HepG2 (cell line): ENCODE results near the gene GFY. TPM values are rescaled to one million over a fixed set of nuclear protein-coding genes. Genes with fewer than 3 reads are reported as not detected.

ENCODE experiments used
- ARID3A ChIP-seq: IDR thresholded peaks from 2 replicates; pipeline ENCODE4 v1.6.1; 2012; ENCODE audit warnings: low read depth, low read length, improper control_type of control experiment
- DRAP1 ChIP-seq: IDR thresholded peaks from 2 replicates; pipeline ENCODE4 v1.6.1; 2016; ENCODE audit warnings: missing genetic modification reagents, missing compliant biosample characterization
- HOXA5 ChIP-seq: sonication (generic); formaldehyde crosslinking; IDR thresholded peaks from 2 replicates; pipeline ENCODE4 v1.4.0; 2020; ENCODE audit warnings: missing genetic modification reagents
- IKZF1 ChIP-seq: fragments of 450-650 bp; IDR thresholded peaks from 2 replicates; pipeline ENCODE4 v1.7.1; 2016
- IRF9 ChIP-seq: sonication (generic); formaldehyde crosslinking; IDR thresholded peaks from 2 replicates; pipeline ENCODE4 v1.8.0; 2022; ENCODE audit warnings: missing genetic modification reagents, mild to moderate bottlenecking, borderline replicate concordance
- NCOA2 ChIP-seq: sonication (generic); formaldehyde crosslinking; IDR thresholded peaks from 2 replicates; pipeline ENCODE4 v1.8.0; 2022; ENCODE audit warnings: inconsistent platforms
- PAXIP1 ChIP-seq: sonication (generic); formaldehyde crosslinking; conservative IDR thresholded peaks from 2 replicates; pipeline ENCODE4 v1.4.0; 2020; ENCODE audit warnings: mild to moderate bottlenecking, missing genetic modification reagents, moderate library complexity
- PBX2 ChIP-seq: IDR thresholded peaks from 2 replicates; pipeline ENCODE4 v1.6.1; 2016; ENCODE audit warnings: control low read depth
- POGK ChIP-seq: sonication (generic); formaldehyde crosslinking; conservative IDR thresholded peaks from 2 replicates; pipeline ENCODE4 v1.8.0; 2022; ENCODE audit warnings: mild to moderate bottlenecking, moderate library complexity, missing genetic modification reagents
- PPARG ChIP-seq: conservative IDR thresholded peaks from 2 replicates; pipeline ENCODE4 v1.6.1; 2016; ENCODE audit warnings: missing biosample characterization, missing genetic modification reagents
- SAFB2 ChIP-seq: sonication (generic); formaldehyde crosslinking; IDR thresholded peaks from 2 replicates; pipeline ENCODE4 v1.5.1; 2020; ENCODE audit warnings: missing genetic modification reagents, low read depth, mild to moderate bottlenecking, borderline replicate concordance
- SKI ChIP-seq: fragments of 450-650 bp; IDR thresholded peaks from one replicate; pipeline ENCODE4 v1.6.1; 2018; ENCODE audit warnings: mild to moderate bottlenecking; ENCODE audit not compliant: partially characterized antibody
- SMAD3 ChIP-seq: sonication (generic); formaldehyde crosslinking; IDR thresholded peaks from 2 replicates; pipeline ENCODE4 v1.4.0; 2020; ENCODE audit warnings: missing genetic modification reagents
- ZFY ChIP-seq: sonication (generic); formaldehyde crosslinking; IDR thresholded peaks from 2 replicates; pipeline ENCODE4 v1.4.0; 2020; ENCODE audit warnings: missing genetic modification reagents
- ZNF343 ChIP-seq: sonication (generic); formaldehyde crosslinking; IDR thresholded peaks from 2 replicates; pipeline ENCODE4 v1.4.0; 2020; ENCODE audit warnings: mild to moderate bottlenecking, missing genetic modification reagents
- ZNF564 ChIP-seq: sonication (generic); formaldehyde crosslinking; IDR thresholded peaks from 2 replicates; pipeline ENCODE4 v1.8.1; 2023; ENCODE audit warnings: mild to moderate bottlenecking, missing genetic modification reagents
- ZNF577 ChIP-seq: sonication (generic); formaldehyde crosslinking; IDR thresholded peaks from 2 replicates; pipeline ENCODE4 v1.4.0; 2020; ENCODE audit warnings: mild to moderate bottlenecking, low read depth, missing genetic modification reagents, borderline replicate concordance
- ZNF619 ChIP-seq: sonication (generic); formaldehyde crosslinking; IDR thresholded peaks from 2 replicates; pipeline ENCODE4 v1.4.0; 2020; ENCODE audit warnings: mild to moderate bottlenecking, missing genetic modification reagents
- ZNF766 ChIP-seq: sonication (generic); formaldehyde crosslinking; IDR thresholded peaks from 2 replicates; pipeline ENCODE4 v1.5.0; 2020; ENCODE audit warnings: missing genetic modification reagents, borderline replicate concordance
- ZNF891 ChIP-seq: sonication (generic); formaldehyde crosslinking; IDR thresholded peaks from 2 replicates; pipeline ENCODE4 v1.5.0; 2020; ENCODE audit warnings: mild to moderate bottlenecking, missing genetic modification reagents
- polyA plus RNA-seq, 8 experiments: library from polyadenylated mRNA; depleted of rRNA in 3 of 8; stranded (reverse) in 7 of 8; unstranded in 1 of 8; fragments of >200 nt; fragmentation: Illumina TruSeq in 4 of 8; extraction: Trizol in 4 of 8; gene quantifications; 2 replicates each; pipeline versions ENCODE4 v1.2.1 to v1.2.3, GENCODE V29; 2011 to 2016; ENCODE audit warnings: low read depth in 4 of 8, missing spikeins in 1 of 8, mixed read lengths in 1 of 8; ENCODE audit not compliant: insufficient read depth in 1 of 8
- total RNA-seq, 5 experiments: library from RNA; depleted of rRNA; stranded (reverse); fragments of >200 nt; fragmentation: Illumina TruSeq; extraction: Trizol; gene quantifications; 2 replicates each; pipeline ENCODE4 v1.2.3, GENCODE V29; 2016; ENCODE audit warnings: low read depth in 1 of 5

The GFY gene
- total and polyA plus RNA-seq, 2 of the 13 experiments (the other 11 are each of a cell fraction or from before 2014, with no cell fraction given): not detected

- no peak for TF ChIP-seq DRAP1
- no peak for TF ChIP-seq SKI
- TF ChIP-seq ZNF577 (CRISPR knock-in tag): no peak
- no peak for TF ChIP-seq SAFB2 (CRISPR knock-in tag)
- TF ChIP-seq POGK (CRISPR knock-in tag): no peak; the same call in 1 of the 2 replicates
- TF ChIP-seq ZNF766 (CRISPR knock-in tag): no peak
- TF ChIP-seq ZNF619 (CRISPR knock-in tag): no peak
- no peak for TF ChIP-seq ZNF891 (CRISPR knock-in tag)
- TF ChIP-seq IKZF1: no peak
- peak; percentile 69; the same call in 1 of the 2 replicates for TF ChIP-seq ZFY
- TF ChIP-seq NCOA2 (CRISPR knock-in tag): no peak
- no peak for TF ChIP-seq HOXA5 (CRISPR knock-in tag)
- no peak for TF ChIP-seq PAXIP1 (CRISPR knock-in tag)
- TF ChIP-seq PPARG (CRISPR knock-in tag): no peak
- 0 out of 2 replicates have a peak, but pooled peaks have one; percentile 40 for TF ChIP-seq ZNF343
- TF ChIP-seq IRF9 (CRISPR knock-in tag): peak; percentile 37; the same call in 1 of the 2 replicates
- no peak for TF ChIP-seq ARID3A
- TF ChIP-seq ZNF564: peak; percentile 20; the same call in 1 of the 2 replicates
- TF ChIP-seq PBX2 (CRISPR knock-in tag): no peak
- no peak for TF ChIP-seq SMAD3 (CRISPR knock-in tag)
Observed at GRCh38 chr19:49443366-49444099, 18.3 kb downstream of the GFY start (continued).
